LNCaP clone FGC (cell line): ENCODE results near the gene ABCD4.

Source experiments
- DNase-seq: peaks from one replicate; pipeline ENCODE4 v3.0.0-alpha.2; 2011; ENCODE audit warnings: low read depth
- H3K4me3 ChIP-seq: 2 replicates; pipeline ENCODE4 v1.5.1; 2011; ENCODE audit warnings: mild to moderate bottlenecking, low read depth, low read length, control low read depth
- TF ChIP-seq, protein P1 (sequence below): IDR thresholded peaks from 2 replicates; pipeline ENCODE4 v1.5.1; 2012; ENCODE audit warnings: mild to moderate bottlenecking; ENCODE audit not compliant: control insufficient read depth, insufficient read depth; ENCODE audit errors: extremely low read depth

ABCD4 gene

DNA sequence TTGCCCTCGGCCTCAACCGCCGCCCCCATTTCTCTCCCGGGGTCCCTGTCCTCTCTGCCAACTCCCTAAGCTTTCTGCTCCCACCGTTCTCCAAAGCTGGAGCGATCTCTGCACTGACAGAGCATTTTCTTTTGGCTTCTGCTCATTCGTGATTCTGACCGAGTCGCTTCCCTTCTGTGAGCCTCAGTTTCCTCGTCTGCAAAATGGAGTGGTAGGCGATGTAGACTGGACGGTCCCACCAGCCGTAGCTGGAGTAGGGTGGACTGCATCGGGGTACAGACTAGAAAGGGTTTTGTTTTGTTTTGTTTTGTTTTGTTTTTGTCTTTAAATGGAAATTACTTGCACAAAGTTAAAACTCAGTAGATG lies 61.1 kb downstream of the ABCD4 start:
- H3K4me3 ChIP-seq: no peak overlapping the region
- no peak for DNase-seq
- TF ChIP-seq, protein P1, sequence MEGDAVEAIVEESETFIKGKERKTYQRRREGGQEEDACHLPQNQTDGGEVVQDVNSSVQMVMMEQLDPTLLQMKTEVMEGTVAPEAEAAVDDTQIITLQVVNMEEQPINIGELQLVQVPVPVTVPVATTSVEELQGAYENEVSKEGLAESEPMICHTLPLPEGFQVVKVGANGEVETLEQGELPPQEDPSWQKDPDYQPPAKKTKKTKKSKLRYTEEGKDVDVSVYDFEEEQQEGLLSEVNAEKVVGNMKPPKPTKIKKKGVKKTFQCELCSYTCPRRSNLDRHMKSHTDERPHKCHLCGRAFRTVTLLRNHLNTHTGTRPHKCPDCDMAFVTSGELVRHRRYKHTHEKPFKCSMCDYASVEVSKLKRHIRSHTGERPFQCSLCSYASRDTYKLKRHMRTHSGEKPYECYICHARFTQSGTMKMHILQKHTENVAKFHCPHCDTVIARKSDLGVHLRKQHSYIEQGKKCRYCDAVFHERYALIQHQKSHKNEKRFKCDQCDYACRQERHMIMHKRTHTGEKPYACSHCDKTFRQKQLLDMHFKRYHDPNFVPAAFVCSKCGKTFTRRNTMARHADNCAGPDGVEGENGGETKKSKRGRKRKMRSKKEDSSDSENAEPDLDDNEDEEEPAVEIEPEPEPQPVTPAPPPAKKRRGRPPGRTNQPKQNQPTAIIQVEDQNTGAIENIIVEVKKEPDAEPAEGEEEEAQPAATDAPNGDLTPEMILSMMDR: no peak

DNA sequence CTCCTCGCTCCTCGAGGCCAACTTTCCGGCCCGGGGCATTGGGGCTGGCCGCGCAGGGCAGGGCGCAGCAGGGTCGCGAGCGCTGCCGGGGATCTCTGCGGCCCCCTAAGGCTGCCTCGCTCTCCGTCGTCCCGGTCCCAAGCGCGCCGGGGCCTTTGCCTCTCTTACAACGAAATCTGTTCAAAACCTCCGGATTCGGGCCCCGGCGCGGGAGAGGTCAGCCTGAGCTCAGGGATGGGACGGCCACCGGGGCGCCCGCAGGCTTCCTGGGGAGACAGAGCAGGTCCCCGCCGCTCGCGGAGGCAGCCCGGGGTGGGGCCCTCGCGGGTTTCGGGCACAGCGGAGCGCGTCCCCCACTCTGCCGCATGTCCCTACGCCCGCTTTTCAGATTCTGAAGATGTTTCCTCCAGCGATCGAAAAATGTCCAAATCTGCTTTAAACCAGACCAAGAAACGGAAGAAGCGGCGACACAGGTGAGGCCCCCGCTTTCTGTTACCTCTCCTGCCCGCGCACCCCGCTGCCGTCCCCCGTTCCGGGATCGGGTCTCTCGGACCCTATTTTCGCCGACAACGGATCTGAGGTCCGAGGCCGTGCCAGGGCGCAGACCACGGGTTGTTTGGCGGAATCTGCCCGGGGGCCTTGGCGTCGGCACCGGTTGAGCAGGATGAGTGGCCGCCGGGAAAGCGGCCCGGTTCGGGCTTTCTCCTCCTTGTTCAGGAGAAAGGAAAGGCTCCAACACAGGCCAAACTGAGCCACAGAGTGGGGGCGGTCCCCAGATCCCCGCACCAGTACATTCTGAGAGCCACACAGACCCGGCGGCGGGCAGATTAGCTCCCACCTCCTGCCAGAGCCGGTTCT lies 61.7 kb downstream of the ABCD4 start:
- TF ChIP-seq, protein P1: no peak
- no peak overlapping the region for H3K4me3 ChIP-seq
- no peak for DNase-seq

DNA sequence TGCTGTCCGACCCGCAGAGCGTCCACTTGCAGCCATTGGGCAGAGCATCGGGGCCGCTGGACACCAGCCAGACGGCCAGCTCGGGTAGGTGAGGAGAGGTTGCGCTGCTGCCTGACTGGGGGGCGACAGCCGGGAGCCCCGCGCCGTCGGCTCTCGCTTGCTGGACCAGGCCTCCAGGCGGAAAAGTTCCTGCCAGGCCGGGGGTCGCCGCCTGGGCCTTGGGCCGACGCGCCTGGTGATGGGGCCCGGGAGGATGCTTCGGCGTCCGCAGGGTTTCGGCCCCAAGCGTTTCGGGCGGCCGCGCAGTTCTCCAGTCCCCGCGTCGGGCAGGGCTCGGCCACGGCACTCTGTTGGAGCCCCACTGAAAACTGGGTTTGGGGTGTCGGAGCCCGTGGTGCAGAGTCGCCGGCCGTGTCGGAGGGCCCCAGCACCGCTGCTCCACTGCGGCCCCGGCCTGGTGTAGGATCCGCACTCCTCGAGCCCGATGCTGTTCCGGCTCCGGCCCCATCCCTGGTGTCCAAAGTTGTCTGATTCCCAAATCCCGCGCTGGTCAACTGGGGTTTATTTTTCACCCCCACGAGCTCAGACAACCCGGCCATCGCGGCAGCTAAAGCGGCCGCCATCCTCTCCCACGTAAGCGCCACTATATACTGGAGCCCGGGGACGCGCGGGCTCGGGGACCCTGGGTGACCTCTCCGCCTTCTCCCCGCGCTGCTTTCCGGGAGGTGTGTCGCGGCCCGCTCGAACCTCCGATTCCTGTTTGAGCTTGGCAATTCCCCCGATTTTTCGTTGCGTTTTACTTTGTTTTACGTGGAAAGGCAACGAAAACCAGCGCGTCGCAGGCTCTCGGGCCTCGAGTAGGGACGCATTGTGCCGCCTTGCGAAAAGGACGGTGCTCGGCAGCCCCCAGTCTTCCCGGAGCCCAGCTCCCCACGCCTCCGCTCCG lies 62.6 kb downstream of the ABCD4 start:
- DNase-seq: no peak
- no peak overlapping the region for H3K4me3 ChIP-seq
- TF ChIP-seq, protein P1: no peak

DNA sequence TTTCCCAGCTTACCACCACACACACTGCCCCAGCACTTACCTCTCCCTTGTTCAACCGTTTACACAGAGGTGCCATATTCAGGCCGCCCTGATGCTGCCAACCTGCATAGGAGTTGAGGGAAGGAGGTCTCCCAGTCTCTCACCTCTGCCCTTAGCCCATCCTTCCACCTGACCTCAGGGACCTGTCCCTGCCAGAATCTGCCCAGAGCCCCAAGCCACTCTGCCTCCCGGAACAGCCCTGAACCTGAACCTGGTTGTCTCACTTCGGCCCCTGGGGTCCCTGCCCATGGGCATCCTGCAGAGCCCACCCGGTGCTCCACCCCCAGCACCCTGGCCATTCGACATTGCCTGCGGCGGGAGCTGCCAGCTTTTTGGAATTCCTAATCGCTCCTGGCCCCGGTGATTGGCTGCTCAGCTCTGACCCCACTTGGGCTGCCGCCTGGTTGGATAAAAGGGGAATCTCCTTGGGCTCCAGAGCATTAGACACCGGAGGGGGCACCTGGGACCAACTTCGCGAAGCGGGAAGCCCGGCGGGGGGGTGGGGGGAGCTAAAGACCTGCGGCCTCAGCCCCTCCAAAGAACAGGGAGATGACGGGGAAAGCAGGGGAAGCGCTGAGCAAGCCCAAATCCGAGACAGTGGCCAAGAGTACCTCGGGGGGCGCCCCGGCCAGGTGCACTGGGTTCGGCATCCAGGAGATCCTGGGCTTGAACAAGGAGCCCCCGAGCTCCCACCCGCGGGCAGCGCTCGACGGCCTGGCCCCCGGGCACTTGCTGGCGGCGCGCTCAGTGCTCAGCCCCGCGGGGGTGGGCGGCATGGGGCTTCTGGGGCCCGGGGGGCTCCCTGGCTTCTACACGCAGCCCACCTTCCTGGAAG lies 63.5 kb downstream of the ABCD4 start, which contains the start of gene VSX2:
TSS of gene VSX2 (plus strand) at position 476 of the 874 bp plus-strand sequence. CDS start at position 589, 113 bp downstream.
- TF ChIP-seq, protein P1: no peak
- H3K4me3 ChIP-seq: no peak within 1 kb of the TSS
- no peak for DNase-seq

DNA sequence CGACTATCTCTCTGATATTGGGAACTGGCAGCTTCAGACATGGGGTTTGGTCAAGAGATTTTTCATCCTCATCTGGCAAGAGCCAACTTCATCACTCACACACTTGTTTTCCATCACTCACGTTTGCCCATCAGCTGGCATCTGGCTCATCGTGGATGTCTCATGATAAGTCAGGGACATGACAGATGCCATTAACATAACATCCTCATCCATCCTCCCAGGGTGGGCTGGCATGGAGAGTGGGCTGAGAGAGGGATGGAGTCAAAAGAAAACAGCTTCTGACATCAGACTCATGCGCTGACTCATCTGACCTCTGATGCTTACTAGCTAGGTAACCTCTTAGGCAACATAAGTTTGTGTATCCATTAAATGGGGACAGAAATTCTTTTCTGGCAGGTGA lies 65.3 kb downstream of the ABCD4 start:
- no peak overlapping the region for H3K4me3 ChIP-seq
- DNase-seq: no peak
- TF ChIP-seq, protein P1: no peak
